Endodermal cell (in vitro differentiated cells): ENCODE measurements around the gene KDM4F. TPM values are rescaled to one million over a fixed set of nuclear protein-coding genes. Genes with fewer than 3 reads are reported as not detected.

ENCODE experiments used
- DNase-seq: peaks from one replicate; pipeline ENCODE4 v3.0.0-alpha.2; 2017
- H3K27ac ChIP-seq: 2 replicates; pipeline ENCODE4 v1.5.1; 2013; ENCODE audit warnings: mild to moderate bottlenecking, low read depth, low read length, moderate library complexity
- H3K27me3 ChIP-seq: 2 replicates; pipeline ENCODE4 v1.6.1; 2013; ENCODE audit warnings: mild to moderate bottlenecking, low read length, moderate library complexity; ENCODE audit not compliant: insufficient read depth, control insufficient read depth, poor library complexity, severe bottlenecking
- H3K36me3 ChIP-seq: 2 replicates; pipeline ENCODE4 v1.7.0; 2013; ENCODE audit warnings: mild to moderate bottlenecking, low read length, moderate library complexity; ENCODE audit not compliant: control insufficient read depth, insufficient read depth
- H3K4me1 ChIP-seq: one replicate; pipeline ENCODE4 v1.7.0; 2013; ENCODE audit warnings: low read length; ENCODE audit not compliant: control insufficient read depth, insufficient read depth
- H3K4me3 ChIP-seq: 2 replicates; pipeline ENCODE4 v1.5.1; 2013; ENCODE audit warnings: mild to moderate bottlenecking, low read length, moderate library complexity
- H3K9ac ChIP-seq: 2 replicates; pipeline ENCODE4 v1.6.1; 2013; ENCODE audit warnings: mild to moderate bottlenecking, low read length, moderate library complexity; ENCODE audit not compliant: poor library complexity, severe bottlenecking; ENCODE audit errors: extremely low read depth
- H3K9me3 ChIP-seq: 2 replicates; pipeline ENCODE4 v1.6.1; 2013; ENCODE audit warnings: mild to moderate bottlenecking, low read length, moderate library complexity; ENCODE audit not compliant: control insufficient read depth
- H3K27ac Mint-ChIP-seq: 2 replicates; pipeline ENCODE4 v1.8.0; 2020; ENCODE audit warnings: mixed read lengths
- H3K27me3 Mint-ChIP-seq: 2 replicates; pipeline ENCODE4 v1.8.0; 2021; ENCODE audit warnings: mild to moderate bottlenecking, mixed read lengths; ENCODE audit not compliant: insufficient read depth
- H3K36me3 Mint-ChIP-seq: 2 replicates; pipeline ENCODE4 v1.8.0; 2020; ENCODE audit warnings: low read depth, mixed read lengths
- H3K4me1 Mint-ChIP-seq: 2 replicates; pipeline ENCODE4 v1.8.0; 2020; ENCODE audit warnings: mixed read lengths
- H3K4me3 Mint-ChIP-seq: 2 replicates; pipeline ENCODE4 v1.8.0; 2020; ENCODE audit warnings: mild to moderate bottlenecking, moderate library complexity, mixed read lengths
- H3K9me3 Mint-ChIP-seq: 2 replicates; pipeline ENCODE4 v1.8.0; 2020; ENCODE audit warnings: mild to moderate bottlenecking, mixed read lengths
- CTCF ChIP-seq: fragments of 200-600 bp; sonication (generic); conservative IDR thresholded peaks from 2 replicates; pipeline ENCODE4 v1.5.0; 2021; ENCODE audit warnings: antibody characterized with exemption, mild to moderate bottlenecking
- WGBS, 2 experiments: methylation state at CpG; one replicate each; pipeline versions ENCODE4 v1.1.5 to v1.1.7; 2013; ENCODE audit warnings: missing lambda C conversion rate in 2 of 2, mixed read lengths in 1 of 2; ENCODE audit not compliant: insufficient coverage in 1 of 2, insufficient read length in 1 of 2; 5-methylcytosine and 5-hydroxymethylcytosine counted together
- total RNA-seq, 2 donors: library from RNA; stranded (reverse); fragmentation: NEBNext Ultra II Directional in 1 of 2; extraction: Animal tissue kit (Norgen Biotek cat#: 25700) in 1 of 2; gene quantifications; 2 replicates in 1 of 2; 3 replicates in 1 of 2; pipeline ENCODE4 v1.2.1, GENCODE V29; 2021

The KDM4F gene
- total RNA-seq, 2 donors from 2014 or later, result not detected

- Histone ChIP-seq H3K27me3 (peaks cover 10% of the 10 kb centered on the region), H3K9ac (no peak overlapping the region), H3K27ac (no peak overlapping the region), H3K9me3 (no peaks in the 10 kb centered on the region), H3K4me3 (no peak overlapping the region), H3K4me1 (no peaks in the 10 kb centered on the region), H3K36me3 (no peaks in the 10 kb centered on the region)
- Mint-ChIP-seq H3K4me1 (peaks cover 9% of the 10 kb centered on the region), H3K9me3 (no peaks in the 10 kb centered on the region), H3K27ac (no peak overlapping the region), H3K4me3 (no peak overlapping the region), H3K27me3 (peaks cover 38% of the 10 kb centered on the region), H3K36me3 (no peaks in the 10 kb centered on the region)
- TF ChIP-seq CTCF, result no peak
- DNase-seq, result no peak
Measured at GRCh38 chr11:95084509-95084908, 35.3 kb downstream of the KDM4F start.

GRCh38 chr11:95085117-95085816 lies 36.0 kb downstream of the KDM4F start:
- 80 to 90% methylated on average over 1 to 3 of the region's 3 CpGs for WGBS, 2 experiments
- no peak for DNase-seq
- H3K27me3 ChIP-seq, result peaks cover 11% of the 10 kb centered on the region
- H3K36me3 Mint-ChIP-seq, result no peaks in the 10 kb centered on the region
- no peaks in the 10 kb centered on the region for H3K36me3 ChIP-seq
- no peak overlapping the region for H3K9ac ChIP-seq
- TF ChIP-seq CTCF, result no peak
- H3K27me3 Mint-ChIP-seq, result peaks cover 39% of the 10 kb centered on the region
- peaks cover 9% of the 10 kb centered on the region for H3K4me1 Mint-ChIP-seq
- no peak overlapping the region for H3K4me3 Mint-ChIP-seq
- H3K4me1 ChIP-seq, result no peaks in the 10 kb centered on the region
- H3K27ac ChIP-seq, result no peak overlapping the region
- no peaks in the 10 kb centered on the region for H3K9me3 ChIP-seq
- no peak overlapping the region for H3K27ac Mint-ChIP-seq
- no peaks in the 10 kb centered on the region for H3K9me3 Mint-ChIP-seq
- H3K4me3 ChIP-seq, result no peak overlapping the region

GRCh38 chr11:95086151-95086550 lies 36.9 kb downstream of the KDM4F start:
- no peaks in the 10 kb centered on the region for H3K9me3 ChIP-seq
- H3K4me1 ChIP-seq, result no peaks in the 10 kb centered on the region
- H3K9me3 Mint-ChIP-seq, result no peaks in the 10 kb centered on the region
- no peak for DNase-seq
- no peak for TF ChIP-seq CTCF
- peaks cover 48% of the 10 kb centered on the region for H3K27me3 Mint-ChIP-seq
- no peak overlapping the region for H3K27ac Mint-ChIP-seq
- H3K27me3 ChIP-seq, result peaks cover 20% of the 10 kb centered on the region
- H3K36me3 ChIP-seq, result no peaks in the 10 kb centered on the region
- no peak overlapping the region for H3K4me3 Mint-ChIP-seq
- no peaks in the 10 kb centered on the region for H3K36me3 Mint-ChIP-seq
- no peak overlapping the region for H3K9ac ChIP-seq
- 89 to 94% methylated on average over 2 of the region's 2 CpGs for WGBS, 2 experiments
- no peak overlapping the region for H3K4me3 ChIP-seq
- H3K27ac ChIP-seq, result no peak overlapping the region
- H3K4me1 Mint-ChIP-seq, result peaks cover 17% of the 10 kb centered on the region
